Stimulated activated CD8-positive, alpha-beta memory T cell treated with anti-CD3 and anti-CD28 coated beads, Interleukin-15, amount 100 ng/mL, for 4 hours (primary cell): Measurements from ENCODE around the gene GDI2.
A peak's percentile ranks its signal among the peaks of the same experiment; 100 is the strongest.
"Not testable (repeated sequence)": the region's sequence is repeated elsewhere in the genome, so short reads cannot be mapped to it uniquely, and the experiment has no call there.

Experiments
- DNase-seq, 2 donors: peaks; one replicate each; pipeline ENCODE4 v3.0.0-alpha.2; 2020; ENCODE audit warnings: low read depth in 2 of 2

Gene GDI2

DNA sequence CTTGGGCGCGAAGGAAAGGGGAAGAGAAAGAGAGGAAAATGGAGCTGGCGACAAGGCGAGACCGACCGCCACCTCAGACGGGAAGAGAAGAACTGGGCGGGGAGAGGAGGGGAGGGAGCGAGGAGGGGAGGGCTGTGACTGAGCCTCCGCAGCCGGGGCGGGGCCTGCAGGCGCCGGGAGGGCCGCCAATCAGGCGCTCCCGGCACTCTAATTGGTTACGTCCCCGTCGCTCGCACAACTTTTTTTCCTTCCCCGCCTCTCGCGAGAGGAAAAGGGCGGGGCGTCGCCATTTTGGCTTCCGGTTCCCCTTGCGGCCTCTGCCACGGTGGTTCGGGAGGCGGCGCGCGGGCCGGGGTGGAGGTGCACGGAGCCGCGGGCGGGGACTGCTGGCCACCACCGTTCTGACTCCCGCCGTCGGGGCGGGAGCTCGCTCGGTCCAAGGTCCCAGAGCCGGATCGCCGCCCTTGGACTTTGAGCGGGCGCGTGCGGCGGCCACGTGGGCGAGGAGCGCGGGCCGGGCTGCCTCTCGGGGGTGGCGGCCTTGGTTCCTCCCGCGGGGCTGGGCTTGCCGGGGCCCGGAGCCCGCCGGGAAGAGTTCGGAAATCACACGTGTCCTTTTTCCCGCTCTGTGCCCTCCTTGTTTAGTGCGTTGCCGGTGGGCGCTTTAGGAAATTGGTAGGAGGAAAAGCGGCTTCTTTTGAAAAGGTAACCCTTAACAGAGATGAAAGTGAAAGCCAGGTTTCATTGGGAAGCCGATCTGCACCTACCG lies at the start of gene GDI2:
TSS of gene GDI2 (minus strand) at position 94 of the 769 bp plus-strand sequence. CDS start 176 bp downstream, outside the sequence.
- peak; percentile 90 to 93 for DNase-seq

DNA sequence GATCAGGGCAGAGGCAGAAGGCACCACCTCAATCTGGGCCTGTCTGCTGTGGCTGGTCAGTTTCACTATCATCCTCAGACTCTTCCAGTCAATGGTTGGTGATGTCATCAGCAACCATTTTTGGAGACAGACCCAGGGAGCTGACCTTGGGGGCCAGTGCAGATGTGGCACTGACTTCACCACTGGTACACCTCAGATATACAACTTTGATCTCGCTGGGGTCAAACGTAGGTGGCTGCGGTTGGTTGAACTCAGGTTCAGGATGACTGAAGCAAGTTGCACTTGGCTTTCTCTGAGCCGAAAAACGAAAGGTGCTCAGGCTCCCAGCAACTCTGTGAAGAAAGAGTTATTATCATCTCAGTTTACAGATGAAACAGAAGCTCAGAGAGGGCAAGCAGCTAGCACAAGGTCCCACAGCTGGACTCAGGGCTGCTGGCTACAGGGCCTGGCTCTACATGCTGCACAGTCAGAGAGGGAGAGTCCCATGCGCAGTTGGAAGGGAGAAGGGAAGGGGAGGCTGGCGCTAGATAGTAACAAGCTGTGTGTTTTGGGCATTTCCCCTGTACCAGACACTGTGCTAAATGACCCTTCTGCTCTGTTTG lies 49.2 kb upstream of the GDI2 start:
- no peak for DNase-seq

DNA sequence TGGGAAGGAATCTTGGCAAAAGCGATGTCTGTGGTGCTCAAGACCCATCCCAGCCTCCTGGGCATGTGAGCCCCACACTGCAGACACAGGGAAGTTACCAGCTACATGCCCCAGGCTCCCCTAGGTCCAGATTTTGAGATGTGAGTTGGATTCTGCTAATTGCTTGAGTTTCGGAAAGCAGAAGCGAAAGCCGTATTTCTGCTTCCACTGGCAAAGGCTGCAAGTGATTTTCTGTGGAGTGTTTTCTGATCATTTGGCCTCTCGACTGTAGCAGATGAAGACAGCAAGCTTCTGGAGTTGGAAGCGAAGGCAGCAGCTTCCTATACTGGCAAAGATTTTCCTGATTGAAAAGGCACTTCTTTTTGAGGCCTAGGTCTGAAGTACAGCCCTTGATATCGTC lies 46.8 kb upstream of the GDI2 start:
- DNase-seq: no peak

DNA sequence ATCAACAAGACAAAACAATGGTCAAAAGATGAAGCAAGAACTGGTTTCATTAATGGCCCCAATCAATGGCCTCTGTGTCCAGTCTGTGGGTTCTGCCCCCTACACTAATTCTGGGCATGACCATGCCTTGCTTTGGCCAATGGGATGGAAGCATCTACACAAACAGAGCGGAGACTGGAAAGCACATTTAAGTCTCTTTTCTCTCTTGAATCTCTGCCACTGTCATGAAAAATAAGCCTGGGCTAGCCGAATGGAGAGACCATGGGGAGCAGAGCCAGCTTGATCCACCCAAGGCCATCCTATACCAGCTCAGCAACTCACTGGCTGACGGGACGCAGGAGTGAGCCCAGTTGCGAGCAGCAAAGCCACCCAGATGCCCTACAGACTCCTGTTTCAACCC lies 45.6 kb upstream of the GDI2 start:
- DNase-seq: no peak

DNA sequence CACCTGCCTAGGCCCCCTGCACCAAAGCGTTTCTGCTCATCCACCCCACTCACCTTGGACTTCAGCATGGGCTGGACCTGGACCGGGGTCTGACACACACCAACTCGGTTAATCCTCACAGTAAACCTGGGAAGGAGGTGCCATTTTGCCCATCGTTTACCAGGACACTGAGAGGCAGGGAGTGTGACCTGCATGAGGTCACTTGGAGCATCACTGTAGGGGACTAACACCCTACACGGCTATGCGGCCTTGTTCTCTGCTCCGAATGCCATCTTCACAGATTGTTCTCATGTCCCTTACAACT lies 43.4 kb upstream of the GDI2 start:
- DNase-seq: no peak

DNA sequence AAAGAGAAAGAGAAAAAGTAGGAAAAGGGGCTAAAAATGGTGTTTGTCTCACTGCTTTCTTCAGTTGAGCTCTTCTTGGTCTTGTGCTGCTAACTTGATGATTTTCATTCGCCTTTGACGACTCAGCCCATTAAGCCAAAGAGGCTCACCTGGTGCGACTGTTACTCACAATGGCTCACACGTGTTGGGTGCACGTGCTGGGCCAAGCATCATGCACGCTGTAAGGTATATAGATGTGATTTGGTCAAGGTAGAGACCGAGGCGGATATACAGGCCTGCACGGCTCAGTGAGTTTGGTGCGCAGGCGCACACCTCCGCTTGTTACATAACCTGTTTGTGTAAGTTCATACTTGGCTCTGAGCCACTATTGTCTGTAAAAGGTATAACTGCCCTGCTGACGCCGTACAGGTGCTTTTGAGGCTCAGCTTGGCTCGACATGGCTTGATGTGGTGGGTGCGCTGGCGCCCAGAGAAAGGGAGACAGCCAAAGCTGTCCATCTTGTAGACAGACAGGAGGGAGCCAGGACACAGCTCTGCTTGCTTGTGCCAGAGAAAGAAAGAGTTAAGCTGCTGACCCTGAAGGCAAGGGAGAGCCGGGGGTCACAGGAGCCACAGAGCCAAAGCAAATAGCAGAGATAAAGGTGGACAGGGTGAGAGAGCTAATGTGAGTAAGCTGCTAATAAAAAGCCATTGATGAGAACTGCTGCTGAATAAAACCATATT lies 42.9 kb upstream of the GDI2 start:
- no peak for DNase-seq

DNA sequence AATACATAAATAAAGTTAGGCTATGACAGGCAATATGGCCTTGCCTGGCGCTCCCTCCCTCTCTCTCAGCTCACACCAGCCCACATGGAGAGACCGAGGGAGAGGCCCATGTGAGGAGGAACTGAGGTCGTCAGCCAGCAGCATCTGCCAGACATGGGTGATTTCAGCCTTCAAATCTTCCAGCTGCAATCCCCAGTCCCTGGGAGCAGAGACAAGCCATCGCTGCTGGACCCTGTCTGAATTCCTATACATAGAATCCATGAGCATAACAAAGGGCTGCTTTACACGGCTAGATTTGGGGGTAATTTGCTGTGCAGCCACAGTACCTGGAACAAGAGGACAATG lies 40.9 kb upstream of the GDI2 start:
- DNase-seq: no peak

DNA sequence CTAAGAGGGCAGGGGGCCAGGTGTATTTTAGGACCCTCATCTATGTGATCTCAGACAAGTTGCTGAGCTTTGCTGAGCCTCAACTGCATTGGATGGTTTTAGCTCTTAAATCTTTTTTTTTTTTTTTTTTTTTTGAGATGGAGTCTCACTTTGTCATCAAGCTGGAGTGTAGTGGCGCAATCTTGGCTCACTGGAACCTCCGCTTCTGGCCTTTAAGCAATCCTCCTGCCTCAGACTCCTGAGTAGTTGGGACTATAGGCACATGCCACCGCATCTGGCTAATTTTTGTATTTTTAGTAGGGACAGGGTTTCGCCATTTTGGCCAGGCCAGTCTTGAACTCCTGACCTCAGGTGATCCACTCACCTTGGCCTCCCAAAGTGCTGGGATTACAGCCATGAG lies 33.4 kb upstream of the GDI2 start:
- not testable (repeated sequence) for DNase-seq

DNA sequence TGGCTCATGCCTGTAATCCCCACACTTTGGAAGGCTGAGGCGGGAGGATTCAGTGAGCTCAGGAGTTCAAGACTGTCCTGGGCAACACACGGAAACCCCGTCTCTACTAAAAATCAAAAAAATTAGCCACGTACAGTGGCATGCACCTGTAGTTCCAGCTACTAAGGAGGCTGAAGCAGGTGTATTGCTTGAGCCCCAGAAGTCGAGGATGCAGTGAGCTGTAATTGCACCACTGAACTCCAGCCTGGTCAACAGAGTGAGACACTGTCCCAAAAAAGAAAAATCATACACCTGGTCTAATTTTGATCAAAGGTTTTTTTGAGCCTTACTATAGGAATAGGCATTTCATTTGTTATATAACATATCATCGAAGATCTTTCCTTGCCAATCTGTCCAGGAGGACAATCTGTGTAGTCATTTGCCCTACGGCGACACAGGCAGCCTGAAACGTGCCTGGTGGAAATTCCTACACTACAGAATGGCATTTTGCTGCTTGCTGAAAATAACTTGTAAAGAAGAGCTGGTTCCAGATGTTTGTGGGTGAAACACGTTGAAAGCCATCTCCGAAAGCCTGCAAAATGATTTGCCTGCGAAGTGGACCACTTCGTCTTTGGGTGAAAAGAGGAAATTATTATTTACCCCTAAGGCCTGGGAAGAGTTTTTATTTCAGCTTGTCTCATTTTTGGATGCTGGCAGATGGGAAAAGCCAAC lies 31.3 kb upstream of the GDI2 start:
- DNase-seq: no peak

DNA sequence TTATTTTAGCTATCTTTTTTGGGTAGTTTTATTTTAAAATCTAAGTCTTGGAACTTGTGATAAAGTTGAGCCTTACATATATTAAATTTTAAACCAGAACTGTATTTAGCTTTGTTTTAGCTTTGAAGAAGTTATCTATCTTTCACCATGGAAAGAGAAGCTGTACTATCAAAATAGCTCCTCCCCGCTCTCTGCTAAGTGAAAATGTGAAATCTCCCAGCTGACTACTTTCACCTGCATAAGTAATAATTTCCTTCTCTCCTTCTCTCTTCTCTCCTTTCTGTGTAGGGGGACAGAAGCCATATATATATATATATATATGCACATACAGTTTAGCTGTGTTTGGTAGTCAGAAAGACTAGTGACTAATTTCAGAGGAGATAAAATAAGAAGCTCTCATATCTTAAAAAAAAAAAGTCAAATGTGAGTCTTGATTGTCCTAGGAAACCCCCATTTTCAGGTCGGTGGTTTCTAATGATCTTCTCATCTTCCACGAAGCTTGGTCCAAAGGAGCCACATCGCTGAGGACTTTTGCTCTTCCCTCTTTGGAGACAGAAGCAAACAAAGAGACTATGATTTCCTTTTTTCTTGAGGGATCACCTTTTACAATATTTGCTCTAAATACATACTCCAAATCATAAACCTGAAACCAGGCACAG lies 30.6 kb upstream of the GDI2 start:
- no peak for DNase-seq

DNA sequence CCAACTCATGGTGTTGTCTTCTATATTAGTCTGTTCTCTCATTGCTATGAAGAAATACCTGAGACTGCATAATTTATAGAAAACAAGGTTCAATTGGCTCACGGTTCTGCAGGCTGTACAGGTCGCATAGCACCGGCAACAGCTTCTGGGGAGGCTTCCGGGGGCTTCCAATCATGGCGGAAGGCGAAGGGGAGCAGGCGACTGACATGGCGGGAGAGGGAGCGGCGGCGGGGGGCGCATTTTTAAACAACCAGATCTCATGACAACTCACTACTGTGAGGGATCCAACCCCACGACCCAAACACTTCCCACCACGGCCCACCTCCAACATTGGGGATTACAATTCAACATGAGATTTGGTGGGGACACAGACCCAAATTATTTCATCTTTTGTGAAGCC lies 28.7 kb upstream of the GDI2 start:
- DNase-seq: no peak

DNA sequence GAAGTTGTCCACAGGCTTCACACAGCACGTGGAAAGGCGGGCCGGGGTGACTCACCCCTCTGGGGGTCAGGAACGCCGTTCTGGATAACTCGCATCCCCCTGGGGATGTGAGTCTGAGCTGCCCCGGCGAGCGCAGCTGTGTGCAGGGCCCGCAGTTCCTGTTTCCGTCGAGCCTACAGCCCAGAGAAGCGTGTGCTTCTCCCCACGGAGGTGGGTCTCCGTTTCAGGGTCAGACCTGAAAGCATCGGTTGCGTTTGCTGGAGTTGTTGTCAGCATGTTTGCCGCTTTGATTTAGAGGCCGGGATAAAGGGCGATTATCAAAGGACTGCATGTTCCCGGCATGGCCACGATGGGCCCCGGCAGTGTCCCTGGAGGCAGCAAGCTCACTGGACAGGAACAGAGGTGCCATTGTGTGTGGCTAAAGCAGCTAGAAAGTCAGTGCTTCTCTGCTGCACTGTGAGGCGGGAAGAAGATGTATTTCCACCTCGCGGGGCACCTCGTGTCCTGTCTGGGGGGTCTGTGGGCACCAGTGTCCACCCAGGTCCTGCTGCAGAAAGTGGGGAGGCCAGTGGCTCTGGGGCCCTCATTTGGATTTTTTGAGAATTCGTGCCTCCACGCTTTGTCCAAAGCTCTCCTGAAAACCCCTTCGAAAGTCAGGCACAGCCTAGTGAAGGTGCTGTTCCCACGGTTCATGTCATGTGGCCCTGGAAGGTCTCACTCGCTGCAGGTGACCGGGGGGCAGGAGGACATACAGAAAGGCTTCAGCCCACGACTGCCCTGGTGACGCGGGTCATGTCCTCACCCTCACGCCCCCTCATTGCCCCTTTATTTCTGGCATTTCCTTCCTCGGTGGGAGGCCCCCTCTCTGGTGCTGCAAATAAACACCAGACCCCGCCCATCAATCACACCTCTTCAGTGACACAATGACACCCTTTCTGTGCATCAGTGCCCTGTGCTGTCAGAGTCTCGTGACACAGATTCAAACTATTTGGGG lies 27.4 kb upstream of the GDI2 start:
- no peak for DNase-seq

DNA sequence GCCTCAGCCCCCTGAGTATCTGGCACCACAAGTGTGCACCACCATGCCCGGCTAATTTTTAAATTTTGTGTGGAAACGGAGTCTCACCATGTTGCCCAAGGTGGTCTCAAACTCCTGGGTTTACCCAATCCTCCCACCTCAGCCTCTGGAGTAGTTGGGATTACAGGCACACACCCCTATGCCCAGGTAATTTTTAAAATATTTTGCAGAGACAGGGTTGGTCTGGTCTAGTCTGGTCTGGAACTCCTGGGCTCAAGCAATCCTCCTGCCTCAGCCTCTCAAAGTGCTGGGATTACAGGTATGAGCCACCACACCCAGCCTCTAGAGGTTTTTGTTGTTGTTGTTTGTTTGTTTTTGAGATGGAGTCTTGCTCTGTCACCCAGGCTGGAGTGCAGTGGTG lies 22.9 kb upstream of the GDI2 start:
- not testable (repeated sequence) for DNase-seq

DNA sequence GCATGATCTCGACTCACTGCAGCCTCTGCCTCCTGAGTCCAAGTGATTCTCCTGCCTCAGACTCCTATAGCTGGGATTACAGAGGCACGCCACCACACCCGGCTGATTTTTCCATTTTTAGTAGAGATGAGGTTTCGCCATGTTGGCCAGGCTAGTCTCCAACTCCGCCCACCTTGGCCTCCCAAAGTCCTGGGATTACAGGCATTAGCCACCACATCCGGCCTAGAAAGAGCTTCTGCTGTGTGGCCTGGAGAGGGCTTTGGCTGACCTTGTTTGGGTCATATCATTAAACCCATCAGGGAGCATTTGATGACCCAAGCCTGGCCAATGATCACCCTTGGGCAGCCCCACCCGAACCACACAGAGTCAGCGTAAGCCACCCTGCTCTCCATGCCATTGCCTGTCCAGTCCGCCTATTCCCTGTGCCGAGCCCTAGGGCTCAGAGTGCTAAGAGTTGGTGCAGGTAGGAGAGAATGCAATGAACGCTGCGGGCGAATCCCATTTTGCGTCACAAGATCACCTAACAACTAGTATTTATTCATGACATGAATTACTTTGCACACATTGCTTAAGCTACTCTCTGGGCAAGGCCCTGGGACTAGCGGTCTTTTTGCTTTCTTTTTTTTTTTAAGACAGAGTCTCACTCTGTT lies 22.3 kb upstream of the GDI2 start:
- no peak for DNase-seq

DNA sequence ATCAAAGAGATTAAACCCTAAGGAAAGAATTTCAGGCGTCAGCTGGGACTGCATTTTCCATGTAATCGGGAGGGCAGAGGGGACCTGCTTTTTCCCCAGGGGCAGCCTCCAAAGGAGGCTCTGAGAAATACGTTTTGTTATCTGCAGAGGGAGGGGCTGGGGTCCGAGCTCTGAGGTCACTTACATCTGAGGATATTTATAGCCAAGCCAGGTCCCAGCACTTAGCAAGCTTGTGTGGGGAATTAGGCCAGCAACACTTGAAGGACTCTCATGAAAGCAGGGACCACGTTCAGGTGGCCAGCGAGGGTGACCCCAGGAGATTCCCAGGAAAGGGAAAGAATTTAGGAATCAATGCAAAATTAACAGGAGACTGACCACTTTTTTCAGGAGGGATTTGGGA lies 20.6 kb upstream of the GDI2 start:
- no peak for DNase-seq

DNA sequence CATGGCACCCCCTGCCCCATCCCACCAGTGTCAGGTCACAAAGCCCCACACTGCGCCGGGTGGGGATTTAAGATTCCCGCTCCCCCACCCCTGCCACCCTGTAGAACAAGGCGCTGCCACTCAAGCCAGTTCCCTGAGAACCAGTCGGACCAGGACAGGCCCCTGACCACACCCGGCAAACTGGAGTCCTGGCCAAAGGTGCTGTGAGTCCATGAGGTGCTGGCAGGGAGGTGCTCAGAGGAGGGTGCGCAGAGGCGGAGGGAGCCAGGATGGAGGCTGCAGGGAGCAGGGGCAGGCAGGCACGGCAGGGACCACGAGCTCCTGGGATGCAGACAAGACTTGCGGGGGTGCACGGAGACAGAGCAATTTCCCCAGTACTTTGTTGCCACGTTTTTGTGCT lies 19.7 kb upstream of the GDI2 start:
- DNase-seq: no peak

DNA sequence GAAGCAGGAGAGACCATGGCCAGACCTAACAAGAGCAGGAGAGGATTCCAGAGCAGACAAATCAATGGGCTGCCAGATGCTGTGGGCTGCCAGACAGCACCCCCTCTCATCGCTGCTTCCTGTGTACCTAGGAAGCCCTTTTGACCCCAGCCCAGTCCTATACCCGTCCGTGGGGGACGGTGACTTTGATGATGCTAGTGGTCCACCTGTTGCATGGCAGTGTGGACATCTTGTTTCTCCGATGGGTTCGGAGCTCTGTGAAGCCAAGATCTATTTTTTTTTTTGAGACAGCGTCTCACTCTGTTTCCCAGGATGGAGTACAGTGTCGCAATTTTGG lies 18.2 kb upstream of the GDI2 start:
- DNase-seq: no peak

DNA sequence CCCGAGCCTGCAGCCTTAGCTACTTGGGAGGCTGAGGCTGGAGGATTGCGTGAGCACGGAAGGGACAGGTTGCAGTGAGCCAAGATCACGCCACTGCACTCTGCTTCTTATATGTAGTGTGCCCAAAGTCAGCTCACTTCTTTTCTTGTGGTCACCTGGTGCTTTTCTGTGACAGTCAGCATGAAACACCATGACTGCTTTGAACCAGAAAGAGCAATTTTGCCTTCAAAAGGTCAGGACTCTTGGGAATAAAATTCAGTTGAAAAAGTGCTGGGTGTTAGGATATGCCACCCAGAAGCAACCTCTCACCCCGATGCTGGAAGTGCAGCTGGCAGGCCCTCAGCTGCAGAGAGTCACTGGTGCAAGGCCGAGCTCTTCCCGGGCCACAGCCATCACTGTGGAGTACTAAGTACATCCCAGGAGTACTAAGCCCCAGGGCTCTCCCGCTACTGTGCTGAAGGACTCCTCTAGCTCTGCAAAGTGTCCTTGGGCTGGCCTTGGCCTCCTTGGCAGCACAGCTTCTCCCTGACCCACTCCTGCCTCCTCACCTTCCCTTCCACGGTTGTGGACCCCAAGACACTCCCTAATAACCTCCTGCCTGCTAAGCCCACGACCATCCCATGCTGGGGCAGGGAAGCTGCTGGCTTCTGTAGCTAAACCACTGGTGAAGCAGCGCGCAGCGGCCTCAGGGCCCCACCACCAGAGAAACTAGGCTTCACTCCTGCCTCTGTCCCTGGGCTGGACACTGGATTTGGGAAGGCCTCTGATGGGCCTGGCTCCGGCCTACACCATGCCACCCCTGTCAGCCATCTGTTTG lies 17.6 kb upstream of the GDI2 start:
- DNase-seq: no peak

DNA sequence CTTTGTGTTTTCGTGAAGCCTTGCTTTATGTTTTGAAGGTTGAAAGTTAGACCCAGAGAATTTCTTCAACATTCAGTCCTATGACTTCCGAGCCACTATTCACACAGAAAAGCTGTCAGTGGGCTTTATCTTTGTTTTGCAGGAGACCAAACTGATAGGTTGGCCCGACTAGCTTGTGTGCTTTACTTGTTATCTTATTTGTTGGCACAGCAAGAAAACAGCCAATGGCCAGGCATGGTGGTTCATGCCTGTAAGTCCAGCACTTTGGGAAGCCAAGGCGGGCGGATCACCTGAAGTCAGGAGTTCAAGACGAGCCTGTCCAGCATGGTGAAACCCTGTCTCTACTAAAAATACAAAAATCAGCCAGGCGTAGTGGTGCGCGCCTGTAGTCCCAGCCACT lies 16.0 kb upstream of the GDI2 start:
- no peak for DNase-seq

DNA sequence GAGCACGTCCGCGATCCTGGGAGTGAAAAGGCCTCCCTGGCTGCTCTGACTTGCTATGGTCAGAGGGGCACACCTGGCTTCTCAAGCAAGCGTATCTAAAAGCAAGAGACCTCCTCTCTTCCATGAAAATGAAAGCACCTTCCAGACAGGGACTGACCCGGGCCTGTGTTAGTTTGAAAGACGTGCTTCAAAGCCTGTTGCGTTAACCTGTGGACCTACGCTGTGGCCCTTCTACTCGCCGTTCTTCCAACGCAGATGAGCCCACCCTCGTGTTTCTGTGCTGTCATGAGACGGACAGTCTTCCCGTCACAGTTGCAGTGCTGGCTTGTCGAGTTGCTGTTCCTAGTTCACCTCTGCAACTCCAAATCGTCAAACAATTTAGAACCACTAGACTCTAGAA lies 15.5 kb upstream of the GDI2 start:
- DNase-seq: no peak
